ENCODE measurements around the gene MAP1B. TPM values are rescaled to one million over a fixed set of nuclear protein-coding genes. Genes with fewer than 3 reads are reported as not detected.

MAP1B gene
- total and polyA plus RNA-seq, 9 of the 15 experiments (the other 6 are each of a cell fraction or from before 2014, with no cell fraction given): 5.2 to 66.1 (median 17.3) TPM

- peak; percentile 89 for TF ChIP-seq KLF16 (IDR thresholded peaks at IDR 0.05)
- no peak for TF ChIP-seq ELF1 (tag; IDR thresholded peaks at IDR 0.05)
- peak; percentile 97 for TF ChIP-seq SMAD4 (CRISPR knock-in tag; conservative IDR thresholded peaks at IDR 0.05)
- TF ChIP-seq HOXB6 (CRISPR knock-in tag; IDR thresholded peaks at IDR 0.05; ENCODE audit: borderline replicate concordance): no peak
- TF ChIP-seq ZNF316 (IDR thresholded peaks at IDR 0.05): no peak
- TF ChIP-seq L3MBTL2 (IDR thresholded peaks at IDR 0.05): peak; percentile 28; the same call in 1 of the 2 replicates
- 0 out of 2 replicates have a peak, but pooled peaks have one; percentile 16 for TF ChIP-seq TRIM28 (IDR thresholded peaks at IDR 0.05)
- TF ChIP-seq RAD51 (IDR thresholded peaks at IDR 0.05; ENCODE audit: borderline replicate concordance, low read depth): peak; percentile 9; the same call in 1 of the 2 replicates
- no peak for TF ChIP-seq ZNF143 (CRISPR knock-in tag; IDR thresholded peaks at IDR 0.05)
- no peak for TF ChIP-seq CBX1 (IDR thresholded peaks at IDR 0.05; ENCODE audit: low read depth)
- peak; percentile 79 for TF ChIP-seq PHB2 (IDR thresholded peaks at IDR 0.05; ENCODE audit: low read depth)
- TF ChIP-seq GATAD2B (IDR thresholded peaks at IDR 0.05; ENCODE audit: borderline replicate concordance): peak; percentile 84; the same call in 1 of the 2 replicates
- TF ChIP-seq, protein P1, sequence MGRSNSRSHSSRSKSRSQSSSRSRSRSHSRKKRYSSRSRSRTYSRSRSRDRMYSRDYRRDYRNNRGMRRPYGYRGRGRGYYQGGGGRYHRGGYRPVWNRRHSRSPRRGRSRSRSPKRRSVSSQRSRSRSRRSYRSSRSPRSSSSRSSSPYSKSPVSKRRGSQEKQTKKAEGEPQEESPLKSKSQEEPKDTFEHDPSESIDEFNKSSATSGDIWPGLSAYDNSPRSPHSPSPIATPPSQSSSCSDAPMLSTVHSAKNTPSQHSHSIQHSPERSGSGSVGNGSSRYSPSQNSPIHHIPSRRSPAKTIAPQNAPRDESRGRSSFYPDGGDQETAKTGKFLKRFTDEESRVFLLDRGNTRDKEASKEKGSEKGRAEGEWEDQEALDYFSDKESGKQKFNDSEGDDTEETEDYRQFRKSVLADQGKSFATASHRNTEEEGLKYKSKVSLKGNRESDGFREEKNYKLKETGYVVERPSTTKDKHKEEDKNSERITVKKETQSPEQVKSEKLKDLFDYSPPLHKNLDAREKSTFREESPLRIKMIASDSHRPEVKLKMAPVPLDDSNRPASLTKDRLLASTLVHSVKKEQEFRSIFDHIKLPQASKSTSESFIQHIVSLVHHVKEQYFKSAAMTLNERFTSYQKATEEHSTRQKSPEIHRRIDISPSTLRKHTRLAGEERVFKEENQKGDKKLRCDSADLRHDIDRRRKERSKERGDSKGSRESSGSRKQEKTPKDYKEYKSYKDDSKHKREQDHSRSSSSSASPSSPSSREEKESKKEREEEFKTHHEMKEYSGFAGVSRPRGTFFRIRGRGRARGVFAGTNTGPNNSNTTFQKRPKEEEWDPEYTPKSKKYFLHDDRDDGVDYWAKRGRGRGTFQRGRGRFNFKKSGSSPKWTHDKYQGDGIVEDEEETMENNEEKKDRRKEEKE (IDR thresholded peaks at IDR 0.05; ENCODE audit: borderline replicate concordance in 1 of 2, control insufficient read depth in 1 of 2, low read depth in 2 of 2, low read length in 1 of 2): 0 out of 4 replicates have a peak, but pooled peaks of 1 of the 2 experiments have one; percentile 48
- TF ChIP-seq SMARCA5 (IDR thresholded peaks at IDR 0.05): no peak
- TF ChIP-seq CBX5 (IDR thresholded peaks at IDR 0.05; ENCODE audit: borderline replicate concordance, low read depth): no peak
- TF ChIP-seq, protein P2, sequence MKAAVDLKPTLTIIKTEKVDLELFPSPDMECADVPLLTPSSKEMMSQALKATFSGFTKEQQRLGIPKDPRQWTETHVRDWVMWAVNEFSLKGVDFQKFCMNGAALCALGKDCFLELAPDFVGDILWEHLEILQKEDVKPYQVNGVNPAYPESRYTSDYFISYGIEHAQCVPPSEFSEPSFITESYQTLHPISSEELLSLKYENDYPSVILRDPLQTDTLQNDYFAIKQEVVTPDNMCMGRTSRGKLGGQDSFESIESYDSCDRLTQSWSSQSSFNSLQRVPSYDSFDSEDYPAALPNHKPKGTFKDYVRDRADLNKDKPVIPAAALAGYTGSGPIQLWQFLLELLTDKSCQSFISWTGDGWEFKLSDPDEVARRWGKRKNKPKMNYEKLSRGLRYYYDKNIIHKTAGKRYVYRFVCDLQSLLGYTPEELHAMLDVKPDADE (conservative IDR thresholded peaks at IDR 0.05; ENCODE audit: control insufficient read depth, low read depth, low read length): peak; percentile 73; the same call in 1 of the 2 replicates
- TF ChIP-seq ZNF311 (CRISPR knock-in tag; IDR thresholded peaks at IDR 0.05): no peak
- no peak for TF ChIP-seq ZNF224 (CRISPR knock-in tag; IDR thresholded peaks at IDR 0.05)
- no peak for TF ChIP-seq SMAD1 (IDR thresholded peaks at IDR 0.05; ENCODE audit: low read depth, low read length, partially characterized antibody)
- TF ChIP-seq NFIX (CRISPR knock-in tag; IDR thresholded peaks at IDR 0.05; ENCODE audit: low read depth): no peak
- TF ChIP-seq MTA1 (IDR thresholded peaks at IDR 0.05; ENCODE audit: borderline replicate concordance): peak; percentile 22; the same call in 1 of the 2 replicates
- TF ChIP-seq ZFP1 (CRISPR knock-in tag; IDR thresholded peaks at IDR 0.05): no peak
- TF ChIP-seq FOSL1 (tag; conservative IDR thresholded peaks at IDR 0.05): peak; percentile 36; the same call in 1 of the 2 replicates
- TF ChIP-seq ZFP91 (CRISPR knock-in tag; IDR thresholded peaks at IDR 0.05): no peak
These were observed 59.0 kb downstream of the MAP1B start (continued) for GRCh38 chr5:72166070-72166979.

Measured in K562 (cell line).